Peyer's patch (tissue), 4 donors: ENCODE data around the gene OR7A10. TPM values are rescaled to one million over a fixed set of nuclear protein-coding genes. Genes with fewer than 3 reads are reported as not detected.
"Not testable (repeated sequence)": the region's sequence is repeated elsewhere in the genome, so short reads cannot be mapped to it uniquely, and the experiment has no call there.

ENCODE experiments used
- DNase-seq, 3 donors: peaks; one replicate each; pipeline ENCODE4 v3.0.0-alpha.2; 2017 to 2019
- H3K27ac ChIP-seq, 4 donors: fragments of 200-600 bp; sonication (generic); one replicate each; pipeline ENCODE4 v1.5.1; 2016 to 2019
- H3K27me3 ChIP-seq, 2 donors: fragments of 200-600 bp; sonication (generic); one replicate each; pipeline ENCODE4 v1.5.1; 2019
- H3K36me3 ChIP-seq, 3 donors: fragments of 200-600 bp; sonication (generic); one replicate each; pipeline ENCODE4 v1.5.1; 2016 to 2019
- H3K4me1 ChIP-seq, 4 donors: fragments of 200-600 bp; sonication (generic); one replicate each; pipeline ENCODE4 v1.5.1; 2016 to 2019
- H3K4me3 ChIP-seq, 4 donors: fragments of 200-600 bp; sonication (generic); 1 replicate in 3 of 4; 2 replicates in 1 of 4; pipeline ENCODE4 v1.5.1; 2016 to 2019; ENCODE audit warnings: mild to moderate bottlenecking in 1 of 4
- H3K9me3 ChIP-seq, 4 donors: fragments of 200-600 bp; sonication (generic); one replicate each; pipeline ENCODE4 v1.5.1; 2016 to 2019; ENCODE audit warnings: mild to moderate bottlenecking in 1 of 4
- CTCF ChIP-seq, 6 experiments: fragments of 450-650 bp in 4 of 6; fragments of 200-600 bp in 2 of 6; sonication (generic) in 1 of 6; IDR thresholded peaks; one replicate each; pipeline ENCODE4 v1.5.1; 2017 to 2019; ENCODE audit warnings: antibody characterized with exemption in 6 of 6, mild to moderate bottlenecking in 3 of 6, moderate library complexity in 1 of 6
- POLR2A ChIP-seq, 2 donors: fragments of 450-650 bp; IDR thresholded peaks; one replicate each; pipeline ENCODE4 v1.5.1; 2017; ENCODE audit warnings: antibody characterized with exemption in 2 of 2, mild to moderate bottlenecking in 2 of 2, moderate library complexity in 2 of 2
- small RNA-seq, 2 donors: library from RNA; depleted of rRNA; stranded (forward); fragments of <200 nt; gene quantifications; one replicate each; pipeline ENCODE3, GENCODE V24; 2016
- total RNA-seq, 4 donors: library from RNA; depleted of rRNA; stranded (reverse); fragments of >200 nt; gene quantifications; one replicate each; pipeline ENCODE4 v1.1.0, GENCODE V29; 2016

Gene OR7A10
- total RNA-seq, 4 donors from 2014 or later = not detected

DNA sequence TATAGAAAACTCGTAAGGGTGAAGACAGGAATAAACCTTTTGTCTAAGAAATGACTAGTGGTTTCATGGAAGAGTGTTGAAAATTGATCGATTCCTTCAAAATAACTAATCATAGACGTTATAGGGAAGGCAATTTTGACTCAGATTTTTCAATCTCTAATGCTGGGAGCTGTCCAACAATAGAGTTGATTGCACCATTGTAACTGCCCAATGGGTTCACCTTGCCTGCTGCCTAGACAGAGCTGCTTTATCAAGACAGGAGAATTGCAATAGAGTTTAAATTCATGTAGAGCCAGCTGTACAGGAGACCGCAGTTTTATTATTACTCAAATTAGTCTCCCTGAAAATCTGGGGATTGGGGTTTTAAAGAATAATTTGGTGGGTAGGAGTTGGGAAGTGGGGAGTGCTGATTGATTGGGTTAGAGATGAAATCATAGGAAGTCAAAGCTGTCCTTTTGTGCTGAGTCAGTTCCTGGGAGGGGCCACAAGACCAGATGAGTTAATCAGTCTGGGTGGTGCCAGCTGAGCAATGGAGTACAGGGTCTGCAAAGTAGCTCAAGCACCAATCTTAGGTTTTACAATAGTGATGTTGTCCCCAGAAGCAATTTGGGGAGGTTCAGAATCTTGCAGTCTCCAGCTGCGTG is 53.5 kb downstream of the OR7A10 start:
- H3K9me3 ChIP-seq = no peaks in the 10 kb centered on the region
- no peaks in the 10 kb centered on the region for H3K27me3 ChIP-seq
- no peaks in the 10 kb centered on the region for H3K36me3 ChIP-seq
- H3K4me3 ChIP-seq = no peak overlapping the region
- H3K4me1 ChIP-seq = no peaks in the 10 kb centered on the region
- TF ChIP-seq POLR2A (IDR thresholded peaks at IDR 0.05) (no peak), CTCF (IDR thresholded peaks at IDR 0.05) (no peak)
- DNase-seq = no peak
- H3K27ac ChIP-seq = no peak overlapping the region

GRCh38 chr19:14792250-14792649 is 56.5 kb downstream of the OR7A10 start:
- H3K27me3 ChIP-seq, H3K9me3 ChIP-seq, H3K4me1 ChIP-seq, H3K36me3 ChIP-seq, DNase-seq, H3K27ac ChIP-seq, H3K4me3 ChIP-seq: not testable (repeated sequence)

Small RNAs within 50 kb of the gene (small RNA-seq; reads per million reads assigned to genes)
- gene AC005255.1 = 0 to 0.06 reads per million in 2 donors
- 0 reads per million in 2 donors for gene OR7A18P

Other genes with a start within 250 kb of the OR7A10 start
- gene ADGRE3, start 174.1 kb downstream of the OR7A10 start, total RNA-seq = not detected
- gene ZNF333, start 158.9 kb downstream of the OR7A10 start, total RNA-seq = 10 to 100 TPM in 3 of 4 donors, 1 to 10 TPM in 1; 7.5 to 27.8 (median 17.1) TPM
- gene ADGRE2, start 70.4 kb downstream of the OR7A10 start, total RNA-seq = 10 to 100 TPM in 1 of 4 donors, 1 to 10 TPM in 2, not detected in 1; 1.2 to 16.5 (median 1.9) TPM
- gene OR7A5, start 13.7 kb downstream of the OR7A10 start, total RNA-seq = not detected
- gene OR7C1, start 13.7 kb downstream of the OR7A10 start, total RNA-seq = not detected
- gene OR7A17, start 37.2 kb upstream of the OR7A10 start, total RNA-seq = not detected
- not detected for gene OR7C2, start 92.6 kb upstream of the OR7A10 start, total RNA-seq
- gene SLC1A6, start 130.9 kb upstream of the OR7A10 start, total RNA-seq = not detected
- not detected for gene CASP14, start 200.6 kb upstream of the OR7A10 start, total RNA-seq
- gene OR1I1, start 233.3 kb upstream of the OR7A10 start, total RNA-seq = not detected